Measurements from ENCODE around the gene CACNA1B. TPM values are rescaled to one million over a fixed set of nuclear protein-coding genes. Genes with fewer than 3 reads are reported as not detected.

The CACNA1B gene
- total RNA-seq, 1 donor from 2014 or later, result 3.1 TPM

GRCh38 chr9:138059196-138059595 lies 181.6 kb downstream of the CACNA1B start:
- Mint-ChIP-seq H3K9me3 (no peaks in the 10 kb centered on the region), H3K4me1 (no peaks in the 10 kb centered on the region), H3K36me3 (ENCODE audit: low read depth) (no peaks in the 10 kb centered on the region), H3K4me3 (no peak overlapping the region), H3K27me3 (ENCODE audit: low read depth) (no peaks in the 10 kb centered on the region), H3K27ac (ENCODE audit: unreplicated experiment) (no peak overlapping the region)
- TF ChIP-seq CTCF (conservative IDR thresholded peaks at IDR 0.05), result no peak
- DNase-seq (ENCODE audit: low read depth, low spot score), result no peak

- DNase-seq (ENCODE audit: low read depth, low spot score), result no peak
These were observed 182.8 kb downstream of the CACNA1B start for GRCh38 chr9:138060365-138060764.

GRCh38 chr9:138060881-138061280 lies 183.3 kb downstream of the CACNA1B start:
- H3K27ac Mint-ChIP-seq (ENCODE audit: unreplicated experiment), result no peak overlapping the region
- H3K36me3 Mint-ChIP-seq (ENCODE audit: low read depth), result no peaks in the 10 kb centered on the region
- no peaks in the 10 kb centered on the region for H3K4me1 Mint-ChIP-seq
- TF ChIP-seq CTCF (conservative IDR thresholded peaks at IDR 0.05), result no peak
- H3K27me3 Mint-ChIP-seq (ENCODE audit: low read depth), result no peaks in the 10 kb centered on the region
- H3K9me3 Mint-ChIP-seq, result no peaks in the 10 kb centered on the region
- DNase-seq (ENCODE audit: low read depth, low spot score), result no peak
- H3K4me3 Mint-ChIP-seq, result no peak overlapping the region

More at GRCh38 chr9:138060365-138060764, 182.8 kb downstream of the CACNA1B start:
- Mint-ChIP-seq H3K36me3 (ENCODE audit: low read depth) (no peaks in the 10 kb centered on the region), H3K4me3 (no peak overlapping the region), H3K27me3 (ENCODE audit: low read depth) (no peaks in the 10 kb centered on the region), H3K4me1 (no peaks in the 10 kb centered on the region), H3K27ac (ENCODE audit: unreplicated experiment) (no peak overlapping the region), H3K9me3 (no peaks in the 10 kb centered on the region)
- no peak for TF ChIP-seq CTCF (conservative IDR thresholded peaks at IDR 0.05)

GRCh38 chr9:138061631-138062030 lies 184.0 kb downstream of the CACNA1B start:
- TF ChIP-seq CTCF (conservative IDR thresholded peaks at IDR 0.05), result no peak
- Mint-ChIP-seq H3K27me3 (ENCODE audit: low read depth) (no peaks in the 10 kb centered on the region), H3K36me3 (ENCODE audit: low read depth) (no peaks in the 10 kb centered on the region), H3K4me1 (no peaks in the 10 kb centered on the region), H3K4me3 (no peak overlapping the region), H3K27ac (ENCODE audit: unreplicated experiment) (no peak overlapping the region), H3K9me3 (no peaks in the 10 kb centered on the region)
- no peak for DNase-seq (ENCODE audit: low read depth, low spot score)

- no peaks in the 10 kb centered on the region for H3K27me3 Mint-ChIP-seq (ENCODE audit: low read depth)
These were observed 184.6 kb downstream of the CACNA1B start for GRCh38 chr9:138062196-138062595.

More at GRCh38 chr9:138062196-138062595, 184.6 kb downstream of the CACNA1B start:
- no peaks in the 10 kb centered on the region for H3K4me1 Mint-ChIP-seq
- H3K27ac Mint-ChIP-seq (ENCODE audit: unreplicated experiment), result no peak overlapping the region
- TF ChIP-seq CTCF (conservative IDR thresholded peaks at IDR 0.05), result no peak
- H3K36me3 Mint-ChIP-seq (ENCODE audit: low read depth), result no peaks in the 10 kb centered on the region
- no peak for DNase-seq (ENCODE audit: low read depth, low spot score)
- H3K9me3 Mint-ChIP-seq, result no peaks in the 10 kb centered on the region
- no peak overlapping the region for H3K4me3 Mint-ChIP-seq

Measured in neural crest cell (in vitro differentiated cells).